PC-9 (cell line): ENCODE data around the gene TRPV5. TPM values are rescaled to one million over a fixed set of nuclear protein-coding genes. Genes with fewer than 3 reads are reported as not detected.

ENCODE experiments used
- BruUV-seq: library from RNA; stranded (reverse); fragments of 400-500 nt; replicated peaks from 2 replicates; lab custom pipeline; 2021; lab: Mats Ljungman, UMichigan
- CTCF ChIA-PET: fragments of 300-600 bp; sonication (Branson Sonifier 250); formaldehyde crosslinking; loops from one replicate; lab custom pipeline; 2022; ENCODE audit warnings: antibody characterized with exemption; lab: Charles Lee
- POLR2A ChIA-PET: fragments of 300-600 bp; sonication (Branson Sonifier 250); formaldehyde crosslinking; loops from one replicate; lab custom pipeline; 2022; ENCODE audit warnings: antibody characterized with exemption; ENCODE audit not compliant: unreplicated experiment; lab: Charles Lee
- DNase-seq, 2 experiments: peaks; one replicate each; pipeline versions ENCODE4 v3.0.0 to v3.0.0-alpha.2; 2015 to 2022; ENCODE audit warnings: mixed read lengths in 1 of 2
- H2AFZ ChIP-seq: fragments of 200-600 bp; sonication (generic); 2 replicates; pipeline ENCODE4 v1.8.1; 2017; ENCODE audit warnings: antibody characterized with exemption
- H3F3A ChIP-seq: fragments of 200-600 bp; sonication (generic); 2 replicates; pipeline ENCODE4 v1.8.1; 2017; ENCODE audit warnings: antibody characterized with exemption, mild to moderate bottlenecking, low read depth; ENCODE audit not compliant: insufficient read depth
- H3K27ac ChIP-seq: fragments of 200-600 bp; sonication (generic); 2 replicates; pipeline ENCODE4 v1.6.1; 2016; ENCODE audit warnings: mixed run types
- H3K27me3 ChIP-seq: fragments of 200-600 bp; sonication (generic); 2 replicates; pipeline ENCODE4 v1.6.1; 2016; ENCODE audit warnings: low read depth, mixed run types; ENCODE audit not compliant: insufficient read depth
- H3K36me3 ChIP-seq: fragments of 200-600 bp; sonication (generic); 2 replicates; pipeline ENCODE4 v1.6.1; 2016; ENCODE audit warnings: low read depth, mixed run types
- H3K4me1 ChIP-seq: fragments of 200-600 bp; sonication (generic); replicated peaks from 2 replicates; pipeline ENCODE4 v1.6.1; 2016; ENCODE audit warnings: mixed run types; ENCODE audit not compliant: insufficient read depth
- H3K4me2 ChIP-seq: fragments of 200-600 bp; sonication (generic); 2 replicates; pipeline ENCODE4 v1.6.1; 2017; ENCODE audit warnings: mixed run types
- H3K4me3 ChIP-seq: fragments of 200-600 bp; sonication (generic); 2 replicates; pipeline ENCODE4 v1.6.1; 2016; ENCODE audit warnings: mixed run types
- H3K79me2 ChIP-seq: fragments of 200-600 bp; sonication (generic); 2 replicates; pipeline ENCODE4 v1.6.1; 2017; ENCODE audit warnings: low read depth, mixed run types
- H3K9me2 ChIP-seq: fragments of 200-600 bp; sonication (generic); 2 replicates; pipeline ENCODE4 v1.8.1; 2017; ENCODE audit warnings: mild to moderate bottlenecking; ENCODE audit not compliant: insufficient read depth
- H3K9me3 ChIP-seq: fragments of 200-600 bp; sonication (generic); 2 replicates; pipeline ENCODE4 v1.8.1; 2016; ENCODE audit warnings: low read depth; ENCODE audit not compliant: insufficient read depth
- H4K20me1 ChIP-seq: fragments of 200-600 bp; sonication (generic); 2 replicates; pipeline ENCODE4 v1.8.1; 2017; ENCODE audit not compliant: insufficient read depth
- EZH2 ChIP-seq: fragments of 200-600 bp; sonication (generic); IDR thresholded peaks from 2 replicates; pipeline ENCODE4 v1.8.0; 2017; ENCODE audit warnings: antibody characterized with exemption, low read depth
- intact Hi-C: fragments of 100-400 bp; cut with micrococcal nuclease; formaldehyde crosslinking; loops from one replicate; pipeline ENCODE4 v1.10.0; 2022; ENCODE audit not compliant: unreplicated experiment
- total RNA-seq: library from RNA; stranded (reverse); gene quantifications from 2 replicates; pipeline ENCODE4 v1.2.3, GENCODE V29; 2021
- TF ChIP-seq, protein P1 (sequence below): fragments of 200-600 bp; sonication (generic); conservative IDR thresholded peaks from 2 replicates; pipeline ENCODE4 v1.6.1; 2017; ENCODE audit warnings: mixed run types, antibody characterized with exemption, mild to moderate bottlenecking, moderate library complexity

Gene TRPV5
- total RNA-seq, 1 experiment from 2014 or later, result not detected

DNA sequence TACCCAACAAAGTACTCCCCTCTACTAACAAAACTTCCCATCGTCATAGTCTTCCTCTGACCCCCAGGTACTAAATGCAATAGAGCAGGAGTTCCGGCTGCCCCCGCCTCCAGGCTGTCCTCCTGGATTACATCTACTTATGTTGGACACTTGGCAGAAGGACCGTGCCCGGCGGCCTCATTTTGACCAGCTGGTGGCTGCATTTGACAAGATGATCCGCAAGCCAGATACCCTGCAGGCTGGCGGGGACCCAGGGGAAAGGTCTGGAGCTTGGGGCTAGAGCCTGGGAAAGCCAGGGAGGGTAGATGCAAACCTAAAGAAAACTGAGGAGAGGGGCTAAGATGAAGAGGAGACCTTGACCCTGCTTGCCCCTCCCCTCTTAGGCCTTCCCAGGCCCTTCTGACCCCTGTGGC lies 63.4 kb downstream of the TRPV5 start:
- POLR2A ChIA-PET, result no interaction called here
- Histone ChIP-seq H3K9me3 (no peaks in the 10 kb centered on the region), H2AFZ (no peak overlapping the region), H3K36me3 (peaks cover 11% of the 10 kb centered on the region; the same call in 1 of the 2 replicates), H3K27me3 (no peaks in the 10 kb centered on the region), H3K4me3 (no peak overlapping the region), H3F3A (peaks cover 12% of the 10 kb centered on the region; the same call in 1 of the 2 replicates), H3K4me1 (no peaks in the 10 kb centered on the region), H3K79me2 (no peaks in the 10 kb centered on the region), H4K20me1 (no peaks in the 10 kb centered on the region), H3K4me2 (no peak overlapping the region), H3K9me2 (no peaks in the 10 kb centered on the region), H3K27ac (no peak overlapping the region)
- peak in 1 of 2 experiments; percentile 19 for DNase-seq
- no TSS peak for BruUV-seq
- intact Hi-C loops, result no loop called here
- CTCF ChIA-PET, result no interaction called here
- no peak for TF ChIP-seq EZH2
- TF ChIP-seq, protein P1, sequence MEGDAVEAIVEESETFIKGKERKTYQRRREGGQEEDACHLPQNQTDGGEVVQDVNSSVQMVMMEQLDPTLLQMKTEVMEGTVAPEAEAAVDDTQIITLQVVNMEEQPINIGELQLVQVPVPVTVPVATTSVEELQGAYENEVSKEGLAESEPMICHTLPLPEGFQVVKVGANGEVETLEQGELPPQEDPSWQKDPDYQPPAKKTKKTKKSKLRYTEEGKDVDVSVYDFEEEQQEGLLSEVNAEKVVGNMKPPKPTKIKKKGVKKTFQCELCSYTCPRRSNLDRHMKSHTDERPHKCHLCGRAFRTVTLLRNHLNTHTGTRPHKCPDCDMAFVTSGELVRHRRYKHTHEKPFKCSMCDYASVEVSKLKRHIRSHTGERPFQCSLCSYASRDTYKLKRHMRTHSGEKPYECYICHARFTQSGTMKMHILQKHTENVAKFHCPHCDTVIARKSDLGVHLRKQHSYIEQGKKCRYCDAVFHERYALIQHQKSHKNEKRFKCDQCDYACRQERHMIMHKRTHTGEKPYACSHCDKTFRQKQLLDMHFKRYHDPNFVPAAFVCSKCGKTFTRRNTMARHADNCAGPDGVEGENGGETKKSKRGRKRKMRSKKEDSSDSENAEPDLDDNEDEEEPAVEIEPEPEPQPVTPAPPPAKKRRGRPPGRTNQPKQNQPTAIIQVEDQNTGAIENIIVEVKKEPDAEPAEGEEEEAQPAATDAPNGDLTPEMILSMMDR, result no peak

DNA sequence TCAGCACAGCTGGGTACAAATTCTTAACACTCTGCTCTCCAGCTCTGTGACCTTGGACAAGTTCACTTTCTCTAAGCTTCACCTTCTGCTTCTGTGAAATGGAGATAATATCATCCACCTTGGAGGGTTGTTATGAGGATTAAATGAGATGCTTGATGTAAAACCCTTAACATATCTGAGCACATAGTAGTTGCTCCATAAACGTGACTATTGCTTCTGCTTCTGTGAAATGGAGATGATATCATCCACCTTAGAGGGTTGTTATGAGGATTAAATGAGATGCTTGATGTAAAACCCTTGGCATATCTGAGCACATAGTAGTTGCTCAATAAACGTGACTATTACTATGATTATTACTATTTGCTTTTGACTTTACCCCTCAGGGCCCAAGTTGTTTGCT lies 64.1 kb downstream of the TRPV5 start:
- TF ChIP-seq, protein P1, result no peak
- no peak for TF ChIP-seq EZH2
- H3K9me3 ChIP-seq, result no peaks in the 10 kb centered on the region
- intact Hi-C loops, result loop anchor here (5.0 kb wide), 1 partner anchor 237 kb away; no protein-coding TSS in a partner anchor
- peaks cover 12% of the 10 kb centered on the region; the same call in 1 of the 2 replicates for H3F3A ChIP-seq
- peak in 1 of 2 experiments; percentile 33 for DNase-seq
- ChIA-PET POLR2A (interaction anchor here (0.6 kb wide), 1 partner anchor 129 kb away, joined by 6 read pairs; no protein-coding TSS in a partner anchor), CTCF (no interaction called here)
- H3K27me3 ChIP-seq, result no peaks in the 10 kb centered on the region
- no peak overlapping the region for H3K4me3 ChIP-seq
- BruUV-seq, result no TSS peak
- H3K79me2 ChIP-seq, result no peaks in the 10 kb centered on the region
- peaks cover 11% of the 10 kb centered on the region; the same call in 1 of the 2 replicates for H3K36me3 ChIP-seq
- H2AFZ ChIP-seq, result no peak overlapping the region
- no peaks in the 10 kb centered on the region for H3K4me1 ChIP-seq
- H3K27ac ChIP-seq, result no peak overlapping the region
- no peak overlapping the region for H3K4me2 ChIP-seq
- no peaks in the 10 kb centered on the region for H3K9me2 ChIP-seq
- H4K20me1 ChIP-seq, result no peaks in the 10 kb centered on the region

- POLR2A ChIA-PET, result interaction anchor here (0.6 kb wide), 1 partner anchor 130 kb away, joined by 6 read pairs; no protein-coding TSS in a partner anchor
- intact Hi-C loops, result loop anchor here (5.0 kb wide), 1 partner anchor 237 kb away; no protein-coding TSS in a partner anchor
Measured at GRCh38 chr7:142868986-142869415, 64.5 kb downstream of the TRPV5 start.

More at GRCh38 chr7:142868986-142869415, 64.5 kb downstream of the TRPV5 start:
- Histone ChIP-seq H4K20me1 (no peaks in the 10 kb centered on the region), H3K27me3 (no peaks in the 10 kb centered on the region), H3K36me3 (peaks cover 11% of the 10 kb centered on the region; the same call in 1 of the 2 replicates), H3K9me3 (no peaks in the 10 kb centered on the region), H3F3A (peaks cover 12% of the 10 kb centered on the region; the same call in 1 of the 2 replicates), H3K79me2 (no peaks in the 10 kb centered on the region), H3K4me2 (no peak overlapping the region), H2AFZ (no peak overlapping the region), H3K4me3 (no peak overlapping the region), H3K4me1 (no peaks in the 10 kb centered on the region), H3K27ac (no peak overlapping the region), H3K9me2 (no peaks in the 10 kb centered on the region)
- no peak for TF ChIP-seq EZH2
- TF ChIP-seq, protein P1, result no peak
- BruUV-seq, result no TSS peak
- DNase-seq, result peak in 1 of 2 experiments; percentile 30
- CTCF ChIA-PET, result no interaction called here
